Common myeloid progenitor, CD34-positive (primary cell): Measurements from ENCODE around the gene ENOX2.

Source experiments
- CTCF ChIA-PET: fragments of 350-600 bp; sonication (Branson Sonifier 250); formaldehyde crosslinking; loops from one replicate; lab custom pipeline; 2021; ENCODE audit warnings: antibody characterized with exemption; lab: Charles Lee
- POLR2A ChIA-PET: fragments of 350-600 bp; sonication (Branson Sonifier 250); formaldehyde crosslinking; loops from one replicate; lab custom pipeline; 2021; ENCODE audit warnings: antibody characterized with exemption; lab: Charles Lee
- DNase-seq, 3 donors: peaks; one replicate each; pipeline versions ENCODE4 v3.0.0 to v3.0.0-alpha.2; 2013
- H3K27ac ChIP-seq, 2 experiments: 1 replicate in 1 of 2; 2 replicates in 1 of 2; pipeline ENCODE4 v1.7.0; 2013; ENCODE audit warnings: inconsistent platforms in 2 of 2, low read length in 2 of 2, mild to moderate bottlenecking in 2 of 2, low read depth in 1 of 2, moderate library complexity in 1 of 2; ENCODE audit not compliant: severe bottlenecking in 2 of 2, insufficient read depth in 1 of 2, poor library complexity in 1 of 2
- H3K27me3 ChIP-seq, 5 experiments: replicated peaks in 2 of 5; 1 replicate in 3 of 5; 2 replicates in 2 of 5; pipeline versions ENCODE4 v1.6.1 to v1.7.0; 2013; ENCODE audit warnings: low read length in 4 of 5, mild to moderate bottlenecking in 2 of 5, moderate library complexity in 2 of 5, inconsistent platforms in 1 of 5; ENCODE audit not compliant: insufficient read depth in 5 of 5, control insufficient read depth in 4 of 5
- H3K36me3 ChIP-seq, 4 experiments: 1 replicate in 2 of 4; 2 replicates in 2 of 4; pipeline versions ENCODE4 v1.6.1 to v1.7.0; 2013; ENCODE audit warnings: low read length in 3 of 4, control low read depth in 1 of 4, mild to moderate bottlenecking in 1 of 4; ENCODE audit not compliant: control insufficient read depth in 4 of 4, insufficient read depth in 4 of 4
- H3K4me1 ChIP-seq, 4 experiments: 1 replicate in 3 of 4; 2 replicates in 1 of 4; pipeline versions ENCODE4 v1.6.1 to v1.7.1; 2013; ENCODE audit warnings: low read length in 3 of 4, mild to moderate bottlenecking in 3 of 4, control low read depth in 1 of 4, inconsistent platforms in 1 of 4, moderate library complexity in 1 of 4; ENCODE audit not compliant: control insufficient read depth in 4 of 4, insufficient read depth in 4 of 4; ENCODE audit errors: control extremely low read depth in 1 of 4
- H3K4me3 ChIP-seq, 7 experiments: 1 replicate in 4 of 7; 2 replicates in 3 of 7; pipeline versions ENCODE4 v1.5.1 to v1.7.0; 2013; ENCODE audit warnings: mild to moderate bottlenecking in 7 of 7, low read length in 6 of 7, moderate library complexity in 6 of 7, inconsistent platforms in 2 of 7, low read depth in 2 of 7, control low read depth in 1 of 7; ENCODE audit not compliant: insufficient read depth in 4 of 7, control insufficient read depth in 1 of 7; ENCODE audit errors: extremely low read depth in 1 of 7
- H3K9me3 ChIP-seq, 5 experiments: 1 replicate in 4 of 5; 2 replicates in 1 of 5; pipeline versions ENCODE4 v1.6.1 to v1.7.1; 2013; ENCODE audit warnings: low read length in 4 of 5, mild to moderate bottlenecking in 2 of 5, inconsistent platforms in 1 of 5, low read depth in 1 of 5, moderate library complexity in 1 of 5; ENCODE audit not compliant: control insufficient read depth in 4 of 5, insufficient read depth in 2 of 5; ENCODE audit errors: control extremely low read depth in 1 of 5
- WGBS: methylation state at CpG from one replicate; pipeline ENCODE4 v1.1.5; 2013; ENCODE audit not compliant: insufficient coverage; 5-methylcytosine and 5-hydroxymethylcytosine counted together

ENOX2 gene

GRCh38 chrX:130884627-130885026 lies 18.4 kb downstream of the ENOX2 start:
- POLR2A ChIA-PET: no interaction called here
- Histone ChIP-seq H3K4me1 (peaks cover 0 to 3% (median under 1%) of the 10 kb centered on the region in 4 experiments), H3K27me3 (no peaks in the 10 kb centered on the region), H3K27ac (no peak overlapping the region), H3K36me3 (no peaks in the 10 kb centered on the region), H3K4me3 (no peak overlapping the region), H3K9me3 (no peaks in the 10 kb centered on the region)
- no peak for DNase-seq
- CTCF ChIA-PET: no interaction called here

DNA sequence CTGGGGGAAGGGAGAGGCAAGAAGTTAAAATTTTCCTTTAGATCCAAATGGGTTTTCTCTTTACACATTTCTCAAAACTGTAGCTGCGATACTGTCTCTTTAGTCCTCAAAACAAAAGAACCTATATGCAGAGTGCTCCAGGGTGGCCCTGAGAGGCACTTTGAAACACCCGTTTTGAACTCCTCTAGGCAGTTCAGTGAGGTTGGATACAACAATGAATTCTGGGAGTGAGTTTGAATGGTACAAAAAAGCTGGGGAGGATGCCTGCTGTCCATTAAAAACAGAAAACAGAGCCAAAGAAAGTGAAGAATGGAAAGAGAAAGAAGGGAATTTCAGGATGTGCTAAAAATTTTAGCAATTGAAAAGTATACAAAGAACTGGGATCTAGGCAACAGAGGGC lies 23.1 kb downstream of the ENOX2 start:
- H3K27ac ChIP-seq: no peak overlapping the region
- WGBS: 81% methylated on average over 2 of the region's 2 CpGs
- H3K4me1 ChIP-seq: peaks cover 0 to 7% (median 1%) of the 10 kb centered on the region in 4 experiments
- no peak overlapping the region for H3K4me3 ChIP-seq
- ChIA-PET CTCF (no interaction called here), POLR2A (no interaction called here)
- H3K27me3 ChIP-seq: no peaks in the 10 kb centered on the region
- peaks cover 0 to 2% (median 0%) of the 10 kb centered on the region in 5 experiments for H3K9me3 ChIP-seq
- no peaks in the 10 kb centered on the region for H3K36me3 ChIP-seq
- no peak for DNase-seq

DNA sequence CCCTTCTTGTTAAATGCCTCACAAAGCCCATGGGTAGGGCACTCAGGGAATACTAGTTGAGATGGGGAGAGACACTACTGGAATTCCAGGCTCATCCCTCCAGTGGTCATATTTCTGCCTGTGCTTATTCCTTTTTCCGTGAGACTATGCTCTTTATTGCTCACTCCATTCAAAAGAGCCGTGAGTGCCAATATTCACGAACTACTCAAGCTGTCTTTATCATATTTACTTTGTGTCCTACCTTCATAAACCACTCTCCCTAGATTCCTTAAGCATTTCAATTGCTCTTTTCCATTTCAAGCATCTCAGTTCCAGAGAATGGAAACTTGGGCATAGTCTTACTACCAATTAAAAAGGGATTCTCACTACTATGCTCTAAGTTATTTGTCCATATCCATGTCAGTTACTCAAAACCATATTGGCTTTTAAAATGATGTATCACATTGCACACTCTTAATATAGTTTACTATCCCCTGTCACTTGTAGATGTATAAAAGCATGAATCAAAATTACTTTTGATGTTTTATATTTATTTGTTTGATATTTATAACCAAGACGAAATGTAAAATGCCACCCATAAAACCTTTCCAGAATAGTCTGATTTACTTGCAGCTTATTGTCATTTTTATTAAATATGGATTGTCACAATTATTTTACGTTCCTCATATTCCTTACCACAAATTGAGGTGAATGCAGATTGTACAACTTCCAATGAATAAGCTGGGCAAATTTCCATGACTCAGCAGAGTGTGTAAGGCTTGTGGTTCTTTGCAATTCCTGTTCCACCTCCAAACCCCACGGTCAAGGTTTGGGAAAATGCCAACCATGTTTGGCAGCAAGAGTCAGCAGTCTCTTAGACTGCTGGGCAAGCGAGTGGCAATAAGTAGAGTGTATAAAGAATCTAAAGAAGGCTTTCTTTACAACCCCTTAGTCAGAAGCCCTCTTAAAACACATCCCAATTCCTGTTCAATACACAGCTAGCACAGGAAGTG lies 24.4 kb downstream of the ENOX2 start:
- CTCF ChIA-PET: no interaction called here
- peak; percentile 42 to 68 (median 56) for DNase-seq
- WGBS: 68% methylated on average over 3 of the region's 7 CpGs

DNA sequence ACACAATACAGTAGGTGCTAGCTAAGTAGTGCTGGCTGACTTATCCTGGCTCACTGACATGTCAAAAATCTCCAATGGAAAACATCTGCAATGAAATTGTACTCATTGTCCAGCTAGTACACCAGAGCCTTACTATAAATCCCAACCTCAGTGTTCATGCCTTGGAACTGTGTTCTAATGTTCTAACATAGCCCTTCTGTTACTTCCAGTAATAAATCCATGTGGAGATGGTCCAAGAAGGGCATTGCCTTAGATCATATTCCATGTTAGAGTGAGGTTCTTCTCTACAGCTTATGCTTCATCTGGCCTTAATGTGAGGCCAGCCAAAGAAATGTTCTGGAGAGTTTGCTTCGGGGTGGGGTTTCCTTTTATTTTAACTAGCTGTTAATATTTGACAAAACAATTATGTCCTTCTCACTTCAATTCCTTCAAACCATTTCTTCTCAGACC lies 25.1 kb downstream of the ENOX2 start:
- POLR2A ChIA-PET: no interaction called here
- Histone ChIP-seq H3K9me3 (peaks cover 0 to 2% (median 0%) of the 10 kb centered on the region in 5 experiments), H3K27ac (no peak overlapping the region), H3K4me1 (peaks cover 0 to 7% (median 1%) of the 10 kb centered on the region in 4 experiments), H3K27me3 (no peaks in the 10 kb centered on the region), H3K4me3 (no peak overlapping the region), H3K36me3 (no peaks in the 10 kb centered on the region)
- no peak for DNase-seq
- CTCF ChIA-PET: no interaction called here
- no CpG with 5 or more reads among the region's 1 CpG for WGBS

More for the DNA sequence above, 24.4 kb downstream of the ENOX2 start:
- no peaks in the 10 kb centered on the region for H3K27me3 ChIP-seq
- no peak overlapping the region for H3K27ac ChIP-seq
- H3K4me1 ChIP-seq: peaks cover 0 to 7% (median 1%) of the 10 kb centered on the region in 4 experiments
- peaks cover 0 to 2% (median 0%) of the 10 kb centered on the region in 5 experiments for H3K9me3 ChIP-seq
- POLR2A ChIA-PET: no interaction called here
- no peaks in the 10 kb centered on the region for H3K36me3 ChIP-seq
- H3K4me3 ChIP-seq: no peak overlapping the region

GRCh38 chrX:130876226-130876625 lies 26.8 kb downstream of the ENOX2 start:
- H3K36me3 ChIP-seq: no peaks in the 10 kb centered on the region
- H3K4me3 ChIP-seq: no peak overlapping the region
- peaks cover 0 to 3% (median 0%) of the 10 kb centered on the region in 5 experiments for H3K27me3 ChIP-seq
- H3K4me1 ChIP-seq: peaks cover 0 to 7% (median 1%) of the 10 kb centered on the region in 4 experiments
- H3K27ac ChIP-seq: no peak overlapping the region
- no peak for DNase-seq
- POLR2A ChIA-PET: no interaction called here
- H3K9me3 ChIP-seq: peaks cover 0 to 2% (median 0%) of the 10 kb centered on the region in 5 experiments
- CTCF ChIA-PET: no interaction called here

- peaks cover 0 to 2% (median 0%) of the 10 kb centered on the region in 5 experiments for H3K9me3 ChIP-seq
- H3K4me3 ChIP-seq: no peak overlapping the region
- WGBS: 51% methylated on average over 2 of the region's 2 CpGs
- no peak for DNase-seq
- peaks cover 0 to 6% (median under 1%) of the 10 kb centered on the region in 4 experiments for H3K4me1 ChIP-seq
- no peak overlapping the region for H3K27ac ChIP-seq
- CTCF ChIA-PET: no interaction called here
- POLR2A ChIA-PET: no interaction called here
- peaks cover 0 to 4% (median 0%) of the 10 kb centered on the region in 5 experiments for H3K27me3 ChIP-seq
- no peaks in the 10 kb centered on the region for H3K36me3 ChIP-seq
These were observed 28.3 kb downstream of the ENOX2 start for GRCh38 chrX:130874751-130875150.

DNA sequence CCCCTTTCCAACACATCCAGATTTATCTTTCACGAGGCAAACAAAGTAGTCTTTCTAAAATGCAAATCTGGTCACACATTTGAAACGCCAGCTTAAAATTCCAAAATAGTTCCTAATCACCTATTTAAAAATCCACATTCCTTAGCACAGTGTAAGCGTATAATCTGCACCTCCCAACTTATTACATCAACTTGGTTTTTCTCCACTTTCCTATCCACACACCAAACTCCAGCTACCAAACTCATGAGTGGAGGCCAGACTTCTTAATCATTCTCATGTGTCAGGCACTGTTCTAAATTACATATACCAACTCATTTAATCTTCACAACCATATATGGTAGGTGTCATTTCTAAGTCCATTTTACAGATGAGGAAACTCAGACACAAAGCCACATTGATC lies 33.8 kb downstream of the ENOX2 start:
- CTCF ChIA-PET: no interaction called here
- no peaks in the 10 kb centered on the region for H3K4me1 ChIP-seq
- 64% methylated on average over 3 of the region's 3 CpGs for WGBS
- no peaks in the 10 kb centered on the region for H3K9me3 ChIP-seq
- no peak overlapping the region for H3K27ac ChIP-seq
- H3K27me3 ChIP-seq: peaks cover 0 to 4% (median 0%) of the 10 kb centered on the region in 5 experiments
- DNase-seq: no peak
- H3K36me3 ChIP-seq: no peaks in the 10 kb centered on the region
- no peak overlapping the region for H3K4me3 ChIP-seq
- POLR2A ChIA-PET: no interaction called here
